SK-N-SH treated with all-trans-retinoic acid at 6 μM for 48 hours (cell line): Measurements from ENCODE around the gene DGCR2.

ENCODE experiments used
- ARNTL ChIP-seq: fragments of 450-650 bp; formaldehyde crosslinking; IDR thresholded peaks from 2 replicates; pipeline ENCODE4 v1.5.0; 2020; ENCODE audit warnings: low read depth, mild to moderate bottlenecking, moderate library complexity, borderline replicate concordance
- CREB5 ChIP-seq: fragments of 250-450 bp; sonication (Bioruptor Pico); IDR thresholded peaks from 2 replicates; pipeline ENCODE4 v1.5.1; 2020; ENCODE audit warnings: low read depth, mild to moderate bottlenecking, moderate library complexity
- GLIS3 ChIP-seq: fragments of 250-450 bp; sonication (Bioruptor Pico); IDR thresholded peaks from 2 replicates; pipeline ENCODE4 v1.5.0; 2020; ENCODE audit warnings: mild to moderate bottlenecking, moderate library complexity
- PATZ1 ChIP-seq: fragments of 250-450 bp; sonication (Bioruptor Pico); IDR thresholded peaks from 2 replicates; pipeline ENCODE4 v1.8.0; 2020; ENCODE audit warnings: mild to moderate bottlenecking, moderate library complexity, borderline replicate concordance
- RARB ChIP-seq: fragments of 250-450 bp; sonication (Bioruptor Pico); IDR thresholded peaks from 2 replicates; pipeline ENCODE4 v1.8.0; 2021; ENCODE audit warnings: mild to moderate bottlenecking, moderate library complexity
- TCF4 ChIP-seq: fragments of 250-450 bp; sonication (Bioruptor Pico); IDR thresholded peaks from 2 replicates; pipeline ENCODE4 v1.8.0; 2021; ENCODE audit warnings: mild to moderate bottlenecking, moderate library complexity, borderline replicate concordance
- TOX ChIP-seq: fragments of 250-450 bp; sonication (Bioruptor Pico); IDR thresholded peaks from 2 replicates; pipeline ENCODE4 v1.8.0; 2021; ENCODE audit warnings: mild to moderate bottlenecking, moderate library complexity, borderline replicate concordance
- ZC3H10 ChIP-seq: fragments of 250-450 bp; sonication (Bioruptor Pico); IDR thresholded peaks from 2 replicates; pipeline ENCODE4 v1.5.1; 2021; ENCODE audit warnings: mild to moderate bottlenecking, moderate library complexity
- ZFP3 ChIP-seq: fragments of 250-450 bp; sonication (Bioruptor Pico); IDR thresholded peaks from 2 replicates; pipeline ENCODE4 v1.5.0; 2020; ENCODE audit warnings: mild to moderate bottlenecking, moderate library complexity
- ZFP30 ChIP-seq: fragments of 450-650 bp; formaldehyde crosslinking; IDR thresholded peaks from 2 replicates; pipeline ENCODE4 v1.5.0; 2022; ENCODE audit warnings: mild to moderate bottlenecking, moderate library complexity
- ZNF565 ChIP-seq: fragments of 450-650 bp; formaldehyde crosslinking; conservative IDR thresholded peaks from 2 replicates; pipeline ENCODE4 v1.5.0; 2020; ENCODE audit warnings: low read depth, mild to moderate bottlenecking, moderate library complexity
- TF ChIP-seq, protein P1 (sequence below): fragments of 250-450 bp; sonication (Bioruptor Pico); IDR thresholded peaks from 2 replicates; pipeline ENCODE4 v1.5.1; 2021; ENCODE audit warnings: mild to moderate bottlenecking, moderate library complexity
- TF ChIP-seq, protein P2 (sequence below): fragments of 250-450 bp; sonication (Bioruptor Pico); IDR thresholded peaks from 2 replicates; pipeline ENCODE4 v1.5.0; 2020; ENCODE audit warnings: mild to moderate bottlenecking, moderate library complexity

- TF ChIP-seq PATZ1 (CRISPR knock-in tag) (no peak), ZFP30 (CRISPR knock-in tag) (no peak), CREB5 (no peak), ZC3H10 (CRISPR knock-in tag) (no peak), TCF4 (no peak), ZFP3 (CRISPR knock-in tag) (no peak), ARNTL (no peak), GLIS3 (CRISPR knock-in tag) (no peak), RARB (CRISPR knock-in tag) (no peak), ZNF565 (CRISPR knock-in tag) (no peak), TOX (no peak)
- TF ChIP-seq, protein P1, sequence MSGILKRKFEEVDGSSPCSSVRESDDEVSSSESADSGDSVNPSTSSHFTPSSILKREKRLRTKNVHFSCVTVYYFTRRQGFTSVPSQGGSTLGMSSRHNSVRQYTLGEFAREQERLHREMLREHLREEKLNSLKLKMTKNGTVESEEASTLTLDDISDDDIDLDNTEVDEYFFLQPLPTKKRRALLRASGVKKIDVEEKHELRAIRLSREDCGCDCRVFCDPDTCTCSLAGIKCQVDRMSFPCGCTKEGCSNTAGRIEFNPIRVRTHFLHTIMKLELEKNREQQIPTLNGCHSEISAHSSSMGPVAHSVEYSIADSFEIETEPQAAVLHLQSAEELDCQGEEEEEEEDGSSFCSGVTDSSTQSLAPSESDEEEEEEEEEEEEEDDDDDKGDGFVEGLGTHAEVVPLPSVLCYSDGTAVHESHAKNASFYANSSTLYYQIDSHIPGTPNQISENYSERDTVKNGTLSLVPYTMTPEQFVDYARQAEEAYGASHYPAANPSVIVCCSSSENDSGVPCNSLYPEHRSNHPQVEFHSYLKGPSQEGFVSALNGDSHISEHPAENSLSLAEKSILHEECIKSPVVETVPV (CRISPR knock-in tag) = no peak
- TF ChIP-seq, protein P2, sequence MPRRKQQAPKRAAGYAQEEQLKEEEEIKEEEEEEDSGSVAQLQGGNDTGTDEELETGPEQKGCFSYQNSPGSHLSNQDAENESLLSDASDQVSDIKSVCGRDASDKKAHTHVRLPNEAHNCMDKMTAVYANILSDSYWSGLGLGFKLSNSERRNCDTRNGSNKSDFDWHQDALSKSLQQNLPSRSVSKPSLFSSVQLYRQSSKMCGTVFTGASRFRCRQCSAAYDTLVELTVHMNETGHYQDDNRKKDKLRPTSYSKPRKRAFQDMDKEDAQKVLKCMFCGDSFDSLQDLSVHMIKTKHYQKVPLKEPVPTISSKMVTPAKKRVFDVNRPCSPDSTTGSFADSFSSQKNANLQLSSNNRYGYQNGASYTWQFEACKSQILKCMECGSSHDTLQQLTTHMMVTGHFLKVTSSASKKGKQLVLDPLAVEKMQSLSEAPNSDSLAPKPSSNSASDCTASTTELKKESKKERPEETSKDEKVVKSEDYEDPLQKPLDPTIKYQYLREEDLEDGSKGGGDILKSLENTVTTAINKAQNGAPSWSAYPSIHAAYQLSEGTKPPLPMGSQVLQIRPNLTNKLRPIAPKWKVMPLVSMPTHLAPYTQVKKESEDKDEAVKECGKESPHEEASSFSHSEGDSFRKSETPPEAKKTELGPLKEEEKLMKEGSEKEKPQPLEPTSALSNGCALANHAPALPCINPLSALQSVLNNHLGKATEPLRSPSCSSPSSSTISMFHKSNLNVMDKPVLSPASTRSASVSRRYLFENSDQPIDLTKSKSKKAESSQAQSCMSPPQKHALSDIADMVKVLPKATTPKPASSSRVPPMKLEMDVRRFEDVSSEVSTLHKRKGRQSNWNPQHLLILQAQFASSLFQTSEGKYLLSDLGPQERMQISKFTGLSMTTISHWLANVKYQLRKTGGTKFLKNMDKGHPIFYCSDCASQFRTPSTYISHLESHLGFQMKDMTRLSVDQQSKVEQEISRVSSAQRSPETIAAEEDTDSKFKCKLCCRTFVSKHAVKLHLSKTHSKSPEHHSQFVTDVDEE = no peak
Observed at GRCh38 chr22:19111140-19111539, 11.1 kb downstream of the DGCR2 start.
